Astrocyte (in vitro differentiated cells and primary cell): ENCODE results near the gene MYO1E. TPM values are rescaled to one million over a fixed set of nuclear protein-coding genes. Genes with fewer than 3 reads are reported as not detected.

Experiments used
- DNase-seq: peaks from one replicate; pipeline ENCODE4 v3.0.0-alpha.2; 2010; ENCODE audit warnings: low read depth
- FAIRE-seq: peaks from 2 replicates; lab custom pipeline; 2011; peaks lifted over from hg19 to GRCh38; lab: Jason Lieb, UNC
- H2AFZ ChIP-seq: 2 replicates; pipeline ENCODE4 v1.6.0; 2012; ENCODE audit warnings: low read depth, low read length, inconsistent platforms
- H3K27ac ChIP-seq: 2 replicates; pipeline ENCODE4 v1.5.1; 2011; ENCODE audit warnings: low read depth, low read length, inconsistent platforms
- H3K27me3 ChIP-seq: 2 replicates; pipeline ENCODE4 v1.6.0; 2011; ENCODE audit warnings: low read length, inconsistent platforms; ENCODE audit not compliant: insufficient read depth
- H3K36me3 ChIP-seq: 2 replicates; pipeline ENCODE4 v1.5.1; 2011; ENCODE audit warnings: low read length, inconsistent platforms; ENCODE audit not compliant: insufficient read depth
- H3K4me1 ChIP-seq: 2 replicates; pipeline ENCODE4 v1.5.1; 2011; ENCODE audit warnings: low read length, inconsistent platforms; ENCODE audit not compliant: insufficient read depth
- H3K4me2 ChIP-seq: 2 replicates; pipeline ENCODE4 v1.6.0; 2012; ENCODE audit warnings: low read length, inconsistent platforms
- H3K4me3 ChIP-seq: 2 replicates; pipeline ENCODE4 v1.5.1; 2011; ENCODE audit warnings: low read depth, mild to moderate bottlenecking, low read length, inconsistent platforms; ENCODE audit not compliant: insufficient read depth
- H3K79me2 ChIP-seq: 2 replicates; pipeline ENCODE4 v1.6.0; 2012; ENCODE audit warnings: mild to moderate bottlenecking, low read length, inconsistent platforms; ENCODE audit not compliant: insufficient read depth
- H3K9ac ChIP-seq: 2 replicates; pipeline ENCODE4 v1.6.0; 2012; ENCODE audit warnings: mild to moderate bottlenecking, low read length, inconsistent platforms
- H3K9me3 ChIP-seq: 2 replicates; pipeline ENCODE4 v1.5.1; 2012; ENCODE audit warnings: low read depth, mild to moderate bottlenecking, low read length, inconsistent platforms; ENCODE audit not compliant: insufficient read depth
- H4K20me1 ChIP-seq: 2 replicates; pipeline ENCODE4 v1.6.0; 2012; ENCODE audit warnings: low read length, inconsistent platforms; ENCODE audit not compliant: insufficient read depth
- H3K27ac Mint-ChIP-seq: one replicate; pipeline ENCODE4 v1.8.0; 2021; ENCODE audit warnings: mild to moderate bottlenecking, mixed read lengths; ENCODE audit not compliant: unreplicated experiment
- H3K27me3 Mint-ChIP-seq: one replicate; pipeline ENCODE4 v1.8.0; 2021; ENCODE audit warnings: low read depth, mixed read lengths; ENCODE audit not compliant: unreplicated experiment
- H3K36me3 Mint-ChIP-seq: one replicate; pipeline ENCODE4 v1.8.0; 2021; ENCODE audit warnings: low read depth, mixed read lengths; ENCODE audit not compliant: unreplicated experiment
- H3K4me1 Mint-ChIP-seq: one replicate; pipeline ENCODE4 v1.8.0; 2021; ENCODE audit warnings: low read depth, mixed read lengths; ENCODE audit not compliant: unreplicated experiment
- H3K4me3 Mint-ChIP-seq: one replicate; pipeline ENCODE4 v1.8.0; 2021; ENCODE audit warnings: mild to moderate bottlenecking, moderate library complexity, mixed read lengths; ENCODE audit not compliant: unreplicated experiment
- H3K9me3 Mint-ChIP-seq: one replicate; pipeline ENCODE4 v1.8.0; 2021; ENCODE audit warnings: mild to moderate bottlenecking, mixed read lengths; ENCODE audit not compliant: unreplicated experiment
- CTCF ChIP-seq: IDR thresholded peaks from 2 replicates; pipeline ENCODE4 v1.5.1; 2011; ENCODE audit warnings: low read depth, mild to moderate bottlenecking, inconsistent platforms, low read length, moderate library complexity; ENCODE audit not compliant: insufficient read depth
- EZH2 ChIP-seq: IDR thresholded peaks from 2 replicates; pipeline ENCODE4 v1.6.1; 2012; ENCODE audit warnings: mild to moderate bottlenecking, low read length, inconsistent platforms; ENCODE audit not compliant: insufficient read depth
- total RNA-seq: library from RNA; stranded (reverse); gene quantifications from 2 replicates; pipeline ENCODE4 v1.2.1, GENCODE V29; 2021

The MYO1E gene
- total RNA-seq, 1 donor from 2014 or later: 227 TPM

- Histone ChIP-seq H3K9ac (no peak overlapping the region), H4K20me1 (no peaks in the 10 kb centered on the region), H3K27ac (no peak overlapping the region), H3K4me1 (no peaks in the 10 kb centered on the region), H3K27me3 (peaks cover 3% of the 10 kb centered on the region), H3K9me3 (no peaks in the 10 kb centered on the region), H2AFZ (no peak overlapping the region), H3K4me3 (no peak overlapping the region), H3K36me3 (no peaks in the 10 kb centered on the region), H3K4me2 (no peak overlapping the region), H3K79me2 (no peaks in the 10 kb centered on the region)
- TF ChIP-seq EZH2 (no peak), CTCF (no peak)
- Mint-ChIP-seq H3K9me3 (no peaks in the 10 kb centered on the region), H3K36me3 (peaks cover 1% of the 10 kb centered on the region), H3K27me3 (peaks cover 11% of the 10 kb centered on the region), H3K4me3 (no peak overlapping the region), H3K4me1 (peaks cover 14% of the 10 kb centered on the region), H3K27ac (no peak overlapping the region)
- no peak for DNase-seq
- no peak for FAIRE-seq
Measured at GRCh38 chr15:59396211-59396610, 23.5 kb upstream of the MYO1E start.

- H2AFZ ChIP-seq: no peak overlapping the region
- H3K4me2 ChIP-seq: no peak overlapping the region
- no peaks in the 10 kb centered on the region for H4K20me1 ChIP-seq
- no peak overlapping the region for H3K4me3 ChIP-seq
- no peaks in the 10 kb centered on the region for H3K36me3 ChIP-seq
- no peak overlapping the region for H3K9ac ChIP-seq
- Mint-ChIP-seq H3K27ac (no peak overlapping the region), H3K27me3 (peaks cover 9% of the 10 kb centered on the region), H3K9me3 (no peaks in the 10 kb centered on the region), H3K4me1 (no peaks in the 10 kb centered on the region), H3K4me3 (no peak overlapping the region), H3K36me3 (peaks cover 2% of the 10 kb centered on the region)
- FAIRE-seq: no peak
- H3K4me1 ChIP-seq: no peaks in the 10 kb centered on the region
- H3K27me3 ChIP-seq: peaks cover 3% of the 10 kb centered on the region
- no peaks in the 10 kb centered on the region for H3K79me2 ChIP-seq
- no peak overlapping the region for H3K27ac ChIP-seq
- no peak for DNase-seq
- H3K9me3 ChIP-seq: no peaks in the 10 kb centered on the region
- TF ChIP-seq EZH2 (no peak), CTCF (no peak)
Measured at GRCh38 chr15:59394166-59394661, 21.5 kb upstream of the MYO1E start.

- Mint-ChIP-seq H3K4me1 (peaks cover 3% of the 10 kb centered on the region), H3K27me3 (peaks cover 9% of the 10 kb centered on the region), H3K27ac (no peak overlapping the region), H3K36me3 (peaks cover 2% of the 10 kb centered on the region), H3K9me3 (no peaks in the 10 kb centered on the region), H3K4me3 (no peak overlapping the region)
- Histone ChIP-seq H3K4me1 (no peaks in the 10 kb centered on the region), H3K27me3 (peaks cover 3% of the 10 kb centered on the region), H3K9ac (no peak overlapping the region), H3K27ac (no peak overlapping the region), H3K4me2 (no peak overlapping the region), H2AFZ (no peak overlapping the region), H3K9me3 (no peaks in the 10 kb centered on the region), H3K79me2 (no peaks in the 10 kb centered on the region), H3K4me3 (no peak overlapping the region), H3K36me3 (no peaks in the 10 kb centered on the region), H4K20me1 (no peaks in the 10 kb centered on the region)
- DNase-seq: no peak
- no peak for FAIRE-seq
- TF ChIP-seq EZH2: no peak
- TF ChIP-seq CTCF: no peak
Measured at GRCh38 chr15:59392299-59392698, 19.6 kb upstream of the MYO1E start.
